SK-N-SH (cell line): Measurements from ENCODE around the gene ISY1. TPM values are rescaled to one million over a fixed set of nuclear protein-coding genes. Genes with fewer than 3 reads are reported as not detected.

ENCODE experiments used
- CTCF ChIA-PET: fragments of 300-600, 350-600 bp; formaldehyde crosslinking; extraction: SDS; loops from one replicate; lab custom pipeline; 2021; lab: Yijun Ruan, JAX
- POLR2A ChIA-PET: fragments of 350-600 bp; sonication (Branson Sonifier 250); formaldehyde crosslinking; extraction: SDS; loops from one replicate; lab custom pipeline; 2020; ENCODE audit warnings: antibody characterized with exemption, inconsistent platforms; lab: Yijun Ruan, JAX
- DNase-seq: peaks from one replicate; pipeline ENCODE4 v3.0.0; 2012
- H2AFZ ChIP-seq: fragments of 200-600 bp; sonication (generic); 2 replicates; pipeline ENCODE4 v1.8.1; 2016; ENCODE audit warnings: antibody characterized with exemption, mild to moderate bottlenecking, low read depth
- H3F3A ChIP-seq: fragments of 200-600 bp; sonication (generic); replicated peaks from 2 replicates; pipeline ENCODE3; 2016; ENCODE audit warnings: antibody characterized with exemption, mild to moderate bottlenecking; ENCODE audit not compliant: insufficient read depth
- H3K27ac ChIP-seq, 2 experiments: fragments of 200-500 bp in 1 of 2; fragments of 200-600 bp in 1 of 2; sonication (Bioruptor generic) in 1 of 2; sonication (generic), shearing (Covaris generic) in 1 of 2; 2 replicates each; pipeline versions ENCODE4 v1.5.1 to v1.6.1; 2014 to 2016; ENCODE audit warnings: low read depth in 2 of 2, inconsistent platforms in 1 of 2, low read length in 1 of 2, mild to moderate bottlenecking in 1 of 2, mixed read lengths in 1 of 2
- H3K27me3 ChIP-seq: fragments of 200-600 bp; sonication (generic), shearing (Covaris generic); 2 replicates; pipeline ENCODE4 v1.6.1; 2016; ENCODE audit warnings: mixed run types; ENCODE audit not compliant: insufficient read depth
- H3K36me3 ChIP-seq, 2 experiments: fragments of 200-500 bp in 1 of 2; fragments of 200-600 bp in 1 of 2; sonication (Bioruptor generic) in 1 of 2; sonication (generic) in 1 of 2; replicated peaks in 1 of 2; 2 replicates each; pipeline versions ENCODE3 to v1.5.1; 2014 to 2016; ENCODE audit warnings: low read length in 1 of 2, mild to moderate bottlenecking in 1 of 2; ENCODE audit not compliant: insufficient read depth in 2 of 2, control insufficient read depth in 1 of 2
- H3K4me1 ChIP-seq, 2 experiments: fragments of 200-500 bp in 1 of 2; fragments of 200-600 bp in 1 of 2; sonication (Bioruptor generic) in 1 of 2; sonication (generic), shearing (Covaris generic) in 1 of 2; 2 replicates each; pipeline versions ENCODE4 v1.5.1 to v1.6.1; 2014 to 2016; ENCODE audit warnings: low read depth in 1 of 2, low read length in 1 of 2, mixed run types in 1 of 2; ENCODE audit not compliant: insufficient read depth in 2 of 2, control insufficient read depth in 1 of 2
- H3K4me2 ChIP-seq: fragments of 200-600 bp; sonication (generic), shearing (Covaris generic); 2 replicates; pipeline ENCODE4 v1.6.1; 2017; ENCODE audit warnings: mixed run types
- H3K4me3 ChIP-seq, 2 experiments: fragments of 200-500 bp in 1 of 2; fragments of 200-600 bp in 1 of 2; sonication (Bioruptor generic) in 1 of 2; sonication (generic), shearing (Covaris generic) in 1 of 2; 2 replicates each; pipeline versions ENCODE4 v1.5.1 to v1.8.1; 2014 to 2016; ENCODE audit warnings: low read depth in 2 of 2, inconsistent platforms in 1 of 2, low read length in 1 of 2, mild to moderate bottlenecking in 1 of 2, mixed read lengths in 1 of 2, moderate library complexity in 1 of 2
- H3K79me2 ChIP-seq: fragments of 200-600 bp; sonication (generic); 2 replicates; pipeline ENCODE4 v1.8.1; 2017; ENCODE audit warnings: mild to moderate bottlenecking; ENCODE audit not compliant: insufficient read depth
- H3K9ac ChIP-seq: fragments of 200-600 bp; sonication (generic); 2 replicates; pipeline ENCODE4 v1.6.1; 2017; ENCODE audit warnings: mixed run types
- H3K9me2 ChIP-seq: fragments of 200-600 bp; sonication (generic); 2 replicates; pipeline ENCODE4 v1.6.1; 2017; ENCODE audit warnings: mixed run types
- H3K9me3 ChIP-seq: fragments of 200-600 bp; sonication (generic); 2 replicates; pipeline ENCODE4 v1.6.1; 2017; ENCODE audit warnings: mixed run types, mild to moderate bottlenecking, moderate library complexity
- H4K20me1 ChIP-seq: fragments of 200-600 bp; sonication (generic); 2 replicates; pipeline ENCODE4 v1.6.1; 2017; ENCODE audit warnings: mild to moderate bottlenecking, mixed run types; ENCODE audit not compliant: insufficient read depth
- CTCF ChIP-seq: fragments of 200-600 bp; sonication (generic); IDR thresholded peaks from 2 replicates; pipeline ENCODE4 v1.6.1; 2017; ENCODE audit warnings: antibody characterized with exemption, mild to moderate bottlenecking, moderate library complexity
- EZH2phosphoT487 ChIP-seq: fragments of 200-600 bp; sonication (generic); IDR thresholded peaks from 2 replicates; pipeline ENCODE4 v1.6.1; 2017; ENCODE audit warnings: low read depth, mixed run types, mild to moderate bottlenecking, antibody characterized with exemption, moderate library complexity, borderline replicate concordance
- FOSL2 ChIP-seq: IDR thresholded peaks from 2 replicates; pipeline ENCODE4 v1.4.0; 2012; ENCODE audit warnings: low read depth, mild to moderate bottlenecking, moderate library complexity, borderline replicate concordance
- FOXJ3 ChIP-seq: sonication (generic); formaldehyde crosslinking; IDR thresholded peaks from 2 replicates; pipeline ENCODE4 v1.5.1; 2020; ENCODE audit warnings: mild to moderate bottlenecking, missing genetic modification reagents
- FOXM1 ChIP-seq: IDR thresholded peaks from 2 replicates; pipeline ENCODE4 v1.4.0; 2012; ENCODE audit warnings: low read depth, mild to moderate bottlenecking
- IRF3 ChIP-seq: fragments of 150-350 bp; IDR thresholded peaks from 2 replicates; pipeline ENCODE4 v1.6.1; 2016; ENCODE audit warnings: mild to moderate bottlenecking, low read depth, low read length
- MAX ChIP-seq: IDR thresholded peaks from 2 replicates; pipeline ENCODE4 v1.4.0; 2012; ENCODE audit warnings: low read depth
- MEF2A ChIP-seq: IDR thresholded peaks from 2 replicates; pipeline ENCODE4 v1.4.0; 2012; ENCODE audit warnings: low read depth, borderline replicate concordance
- MXI1 ChIP-seq: IDR thresholded peaks from 2 replicates; pipeline ENCODE4 v1.6.1; 2012; ENCODE audit warnings: mild to moderate bottlenecking, low read depth, low read length, improper control_type of control experiment
- PBX3 ChIP-seq: IDR thresholded peaks from 2 replicates; pipeline ENCODE4; 2012
- RCOR1 ChIP-seq: fragments of 150-350 bp; IDR thresholded peaks from 2 replicates; pipeline ENCODE4 v1.6.1; 2017; ENCODE audit warnings: antibody characterized with exemption, low read length
- RFX5 ChIP-seq: IDR thresholded peaks from 2 replicates; pipeline ENCODE4 v1.6.1; 2012; ENCODE audit warnings: mild to moderate bottlenecking, improper control_type of control experiment, low read length
- SMC3 ChIP-seq: IDR thresholded peaks from 2 replicates; pipeline ENCODE4 v1.6.1; 2012; ENCODE audit warnings: low read depth, low read length, improper control_type of control experiment
- TCF12 ChIP-seq: IDR thresholded peaks from 2 replicates; pipeline ENCODE4 v1.4.0; 2012
- USF2 ChIP-seq: fragments of 150-350 bp; IDR thresholded peaks from 2 replicates; pipeline ENCODE4 v1.6.1; 2017; ENCODE audit warnings: antibody characterized with exemption, low read length, low read depth, borderline replicate concordance
- WGBS: methylation state at CpG from one replicate; pipeline ENCODE4 v1.1.6; 2017; ENCODE audit warnings: low lambda C conversion rate; 5-methylcytosine and 5-hydroxymethylcytosine counted together
- polyA plus RNA-seq, 3 experiments: library from polyadenylated mRNA; depleted of rRNA; stranded (reverse); fragments of >200 nt; gene quantifications; 2 replicates each; pipeline ENCODE4 v1.2.3, GENCODE V29; 2012

ISY1 gene
- polyA plus RNA-seq, 1 of the 3 experiments (the other 2 are of a cell fraction), result 20.9 TPM

- Histone ChIP-seq H3K4me1 (no peaks in the 10 kb centered on the region; a peak in 1 of 4 replicates), H3K9ac (no peak overlapping the region), H3K27ac (no peak overlapping the region), H3F3A (no peaks in the 10 kb centered on the region), H3K79me2 (no peaks in the 10 kb centered on the region), H3K9me2 (no peaks in the 10 kb centered on the region), H3K9me3 (no peaks in the 10 kb centered on the region), H3K4me2 (no peak overlapping the region), H3K27me3 (no peaks in the 10 kb centered on the region), H4K20me1 (no peaks in the 10 kb centered on the region), H2AFZ (no peak overlapping the region), H3K36me3 (no peaks in the 10 kb centered on the region), H3K4me3 (no peak overlapping the region)
- POLR2A ChIA-PET, result no interaction called here
- CTCF ChIA-PET, result interaction anchor here (0.7 kb wide), 1 partner anchor 51 kb away, joined by 3 read pairs; no protein-coding TSS in a partner anchor
- TF ChIP-seq RFX5 (no peak), FOSL2 (no peak), CTCF (no peak), MAX (no peak), PBX3 (no peak), MXI1 (no peak), RCOR1 (no peak), FOXJ3 (CRISPR knock-in tag) (no peak), TCF12 (no peak), FOXM1 (no peak), EZH2phosphoT487 (no peak), SMC3 (no peak), USF2 (no peak), MEF2A (no peak), IRF3 (no peak)
- no peak for DNase-seq
- 84% methylated on average over 8 of the region's 8 CpGs for WGBS
Observed at GRCh38 chr3:129081503-129081902, 79.4 kb downstream of the ISY1 start.
